ENCODE measurements around the gene PRPS1L1. TPM values are rescaled to one million over a fixed set of nuclear protein-coding genes. Genes with fewer than 3 reads are reported as not detected.

PRPS1L1 gene
- total and polyA plus RNA-seq, 10 of the 15 experiments (the other 5 are each of a cell fraction or from before 2014, with no cell fraction given) = not detected

DNA sequence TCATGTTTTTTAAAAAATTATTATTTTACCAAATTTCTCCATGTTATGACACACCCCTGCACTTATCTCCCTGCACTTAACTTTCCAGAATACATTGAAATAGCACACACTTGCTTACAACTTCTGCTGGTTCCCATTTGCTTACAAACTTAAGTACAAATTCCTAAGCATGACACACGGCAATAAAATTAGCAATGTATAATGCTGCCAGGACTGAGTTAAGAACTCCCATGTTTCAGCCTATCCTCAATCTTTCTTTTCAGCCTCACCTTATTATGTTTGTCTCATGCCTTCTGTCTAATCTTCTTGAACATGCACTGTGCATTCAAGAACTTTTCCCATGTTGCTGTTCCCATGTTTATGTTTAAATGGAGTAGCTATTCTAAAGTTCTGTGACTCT, 40.8 kb downstream of the PRPS1L1 start:
- TF ChIP-seq, protein P1, sequence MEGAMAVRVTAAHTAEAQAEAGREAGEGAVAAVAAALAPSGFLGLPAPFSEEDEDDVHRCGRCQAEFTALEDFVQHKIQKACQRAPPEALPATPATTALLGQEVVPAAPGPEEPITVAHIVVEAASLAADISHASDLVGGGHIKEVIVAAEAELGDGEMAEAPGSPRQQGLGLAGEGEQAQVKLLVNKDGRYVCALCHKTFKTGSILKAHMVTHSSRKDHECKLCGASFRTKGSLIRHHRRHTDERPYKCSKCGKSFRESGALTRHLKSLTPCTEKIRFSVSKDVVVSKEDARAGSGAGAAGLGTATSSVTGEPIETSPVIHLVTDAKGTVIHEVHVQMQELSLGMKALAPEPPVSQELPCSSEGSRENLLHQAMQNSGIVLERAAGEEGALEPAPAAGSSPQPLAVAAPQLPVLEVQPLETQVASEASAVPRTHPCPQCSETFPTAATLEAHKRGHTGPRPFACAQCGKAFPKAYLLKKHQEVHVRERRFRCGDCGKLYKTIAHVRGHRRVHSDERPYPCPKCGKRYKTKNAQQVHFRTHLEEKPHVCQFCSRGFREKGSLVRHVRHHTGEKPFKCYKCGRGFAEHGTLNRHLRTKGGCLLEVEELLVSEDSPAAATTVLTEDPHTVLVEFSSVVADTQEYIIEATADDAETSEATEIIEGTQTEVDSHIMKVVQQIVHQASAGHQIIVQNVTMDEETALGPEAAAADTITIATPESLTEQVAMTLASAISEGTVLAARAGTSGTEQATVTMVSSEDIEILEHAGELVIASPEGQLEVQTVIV (IDR thresholded peaks at IDR 0.05; ENCODE audit: borderline replicate concordance, partially characterized antibody) = no peak
- TF ChIP-seq NFXL1 (IDR thresholded peaks at IDR 0.05; ENCODE audit: borderline replicate concordance) (no peak), STAT3 (IDR thresholded peaks at IDR 0.05; ENCODE audit: low read depth, low read length) (no peak), CBX5 (IDR thresholded peaks at IDR 0.05; ENCODE audit: low read depth) (no peak), PAX5 (IDR thresholded peaks at IDR 0.05; ENCODE audit: borderline replicate concordance, low read depth, low read length) (no peak), YBX1 (IDR thresholded peaks at IDR 0.05) (no peak)
- TF ChIP-seq, protein P2, sequence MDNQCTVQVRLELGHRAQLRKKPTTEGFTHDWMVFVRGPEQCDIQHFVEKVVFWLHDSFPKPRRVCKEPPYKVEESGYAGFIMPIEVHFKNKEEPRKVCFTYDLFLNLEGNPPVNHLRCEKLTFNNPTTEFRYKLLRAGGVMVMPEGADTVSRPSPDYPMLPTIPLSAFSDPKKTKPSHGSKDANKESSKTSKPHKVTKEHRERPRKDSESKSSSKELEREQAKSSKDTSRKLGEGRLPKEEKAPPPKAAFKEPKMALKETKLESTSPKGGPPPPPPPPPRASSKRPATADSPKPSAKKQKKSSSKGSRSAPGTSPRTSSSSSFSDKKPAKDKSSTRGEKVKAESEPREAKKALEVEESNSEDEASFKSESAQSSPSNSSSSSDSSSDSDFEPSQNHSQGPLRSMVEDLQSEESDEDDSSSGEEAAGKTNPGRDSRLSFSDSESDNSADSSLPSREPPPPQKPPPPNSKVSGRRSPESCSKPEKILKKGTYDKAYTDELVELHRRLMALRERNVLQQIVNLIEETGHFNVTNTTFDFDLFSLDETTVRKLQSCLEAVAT (IDR thresholded peaks at IDR 0.05) = no peak
- Histone ChIP-seq H3K9ac (ENCODE audit: control insufficient read depth, insufficient read depth, low read length) (no peak overlapping the region), H4K20me1 (ENCODE audit: control insufficient read depth, insufficient read depth) (no peaks in the 10 kb centered on the region), H3K4me2 (ENCODE audit: control insufficient read depth, insufficient read depth) (no peak overlapping the region), H3K27ac (ENCODE audit: control insufficient read depth, insufficient read depth) (no peak overlapping the region), H3K9me3 (replicated peaks; ENCODE audit: control insufficient read depth, insufficient read depth, low read length) (no peaks in the 10 kb centered on the region), H3K27me3 (replicated peaks in 1 of 2; ENCODE audit: control insufficient read depth in 2 of 2, insufficient read depth in 2 of 2, low read length in 1 of 2) (no peaks in the 10 kb centered on the region), H2AFZ (ENCODE audit: control insufficient read depth, low read depth, low read length) (no peak overlapping the region), H3K4me1 (ENCODE audit: control insufficient read depth, insufficient read depth, low read length) (no peaks in the 10 kb centered on the region), H3K36me3 (ENCODE audit: control insufficient read depth in 2 of 2, insufficient read depth in 2 of 2, low read length in 1 of 2) (no peaks in the 10 kb centered on the region), H3K79me2 (ENCODE audit: control insufficient read depth, insufficient read depth, low read length) (no peaks in the 10 kb centered on the region), H3K4me3 (no peak overlapping the region)
- no peak for FAIRE-seq
- no peak for ATAC-seq
- POLR2A ChIA-PET = no interaction called here
- in situ Hi-C loops (cut with MboI) (no loop called here), intact Hi-C loops (cut with micrococcal nuclease; ENCODE audit: unreplicated experiment) (no loop called here)
- SMC1A ChIA-PET (ENCODE audit: uncharacterized antibody, unreplicated experiment) = interaction anchor here (0.6 kb wide), 1 partner anchor 132 kb away, joined by 3 read pairs; no protein-coding TSS in a partner anchor
- DNase-seq (ENCODE audit: low read depth, low spot score) = no peak
- RAD21 ChIA-PET (ENCODE audit: unreplicated experiment) = interaction anchor here (1.2 kb wide), 1 partner anchor 217 kb away, joined by 3 read pairs; no protein-coding TSS in a partner anchor
- BruUV-seq (replicated peaks) = no TSS peak
- CTCF ChIA-PET = interaction anchor here (0.8 to 9.9 kb wide), 2 partner anchors 212 to 216 kb away, joined by 3 to 193 read pairs; no protein-coding TSS in a partner anchor
- WGBS (ENCODE audit: insufficient coverage, insufficient replicate concordance, low lambda C conversion rate, missing lambda C conversion rate) = 88% methylated on average over 1 of the region's 1 CpG
